Measurements from ENCODE around the gene GRIK2. TPM values are rescaled to one million over a fixed set of nuclear protein-coding genes. Genes with fewer than 3 reads are reported as not detected.

The GRIK2 gene
- total and polyA plus RNA-seq, 8 donors = 0.61 to 3.5 (median 2.4) TPM

GRCh38 chr6:101434601-101435000 lies 41.1 kb downstream of the GRIK2 start:
- Histone ChIP-seq H3K4me3 (no peak overlapping the region), H3K36me3 (no peaks in the 10 kb centered on the region), H3K4me1 (no peaks in the 10 kb centered on the region), H3K9me3 (no peaks in the 10 kb centered on the region), H3K27ac (no peak overlapping the region), H3K27me3 (no peaks in the 10 kb centered on the region)
- 24 to 32% methylated on average over 2 of the region's 2 CpGs for WGBS, 2 donors
- DNase-seq (no peak), FAIRE-seq (no peak), ATAC-seq (no peak)
- no peak for TF ChIP-seq CTCF (IDR thresholded peaks at IDR 0.05)
- intact Hi-C loops (cut with DNase I) = no loop called here

- no peaks in the 10 kb centered on the region for H3K36me3 ChIP-seq
- no peak overlapping the region for H3K27ac ChIP-seq
- intact Hi-C loops (cut with DNase I) = no loop called here
- TF ChIP-seq CTCF (IDR thresholded peaks at IDR 0.05) = no peak
- FAIRE-seq (no peak), ATAC-seq (no peak), DNase-seq (no peak)
- 61 to 69% methylated on average over 1 of the region's 1 CpG for WGBS, 2 donors
- H3K4me3 ChIP-seq = no peak overlapping the region
- no peaks in the 10 kb centered on the region for H3K9me3 ChIP-seq
- no peaks in the 10 kb centered on the region for H3K27me3 ChIP-seq
- no peaks in the 10 kb centered on the region for H3K4me1 ChIP-seq
These were observed 41.5 kb downstream of the GRIK2 start for GRCh38 chr6:101435038-101435437.

GRCh38 chr6:101439790-101440189 lies 46.3 kb downstream of the GRIK2 start:
- no peak overlapping the region for H3K27ac ChIP-seq
- H3K4me1 ChIP-seq = no peaks in the 10 kb centered on the region
- no peaks in the 10 kb centered on the region for H3K36me3 ChIP-seq
- no peak overlapping the region for H3K4me3 ChIP-seq
- DNase-seq = no peak
- no peak for TF ChIP-seq CTCF (IDR thresholded peaks at IDR 0.05)
- H3K27me3 ChIP-seq = no peaks in the 10 kb centered on the region
- intact Hi-C loops (cut with DNase I) = no loop called here
- ATAC-seq = no peak
- H3K9me3 ChIP-seq = no peaks in the 10 kb centered on the region
- WGBS, 2 donors = 79 to 94% methylated on average over 1 of the region's 1 CpG
- no peak for FAIRE-seq

GRCh38 chr6:101443315-101443714 lies 49.8 kb downstream of the GRIK2 start:
- Histone ChIP-seq H3K36me3 (no peaks in the 10 kb centered on the region), H3K4me1 (no peaks in the 10 kb centered on the region), H3K4me3 (no peak overlapping the region), H3K9me3 (no peaks in the 10 kb centered on the region), H3K27ac (no peak overlapping the region), H3K27me3 (no peaks in the 10 kb centered on the region)
- ATAC-seq (no peak), DNase-seq (no peak), FAIRE-seq (no peak)
- TF ChIP-seq CTCF (IDR thresholded peaks at IDR 0.05) = no peak
- intact Hi-C loops (cut with DNase I) = no loop called here

- intact Hi-C loops (cut with DNase I) = no loop called here
- ATAC-seq (no peak), DNase-seq (no peak), FAIRE-seq (no peak)
- no peaks in the 10 kb centered on the region for H3K9me3 ChIP-seq
- no peaks in the 10 kb centered on the region for H3K27me3 ChIP-seq
- no peak for TF ChIP-seq CTCF (IDR thresholded peaks at IDR 0.05)
- H3K27ac ChIP-seq = no peak overlapping the region
- no peaks in the 10 kb centered on the region for H3K4me1 ChIP-seq
- H3K4me3 ChIP-seq = no peak overlapping the region
- 80% methylated on average over 1 of the region's 1 CpG for WGBS, 2 donors
- no peaks in the 10 kb centered on the region for H3K36me3 ChIP-seq
These were observed 51.2 kb downstream of the GRIK2 start for GRCh38 chr6:101444717-101445116.

Data from pancreas (tissue), 10 donors.